Loucy (cell line): ENCODE data around the gene PCED1B.

Source experiments
- H2AFZ ChIP-seq: fragments of 200-600 bp; sonication (generic); 2 replicates; pipeline ENCODE4 v1.6.0; 2016; ENCODE audit warnings: antibody characterized with exemption, mild to moderate bottlenecking, low read length, moderate library complexity
- H3F3A ChIP-seq: fragments of 200-600 bp; 2 replicates; pipeline ENCODE4 v1.6.0; 2016; ENCODE audit warnings: antibody characterized with exemption, low read depth, mild to moderate bottlenecking
- H3K27me3 ChIP-seq: fragments of 200-600 bp; sonication (generic); 2 replicates; pipeline ENCODE4 v1.6.1; 2014; ENCODE audit warnings: low read length, mild to moderate bottlenecking; ENCODE audit not compliant: insufficient read depth, poor library complexity, severe bottlenecking
- H3K36me3 ChIP-seq: fragments of 200-600 bp; sonication (generic); 2 replicates; pipeline ENCODE4 v1.6.1; 2016; ENCODE audit warnings: low read length; ENCODE audit not compliant: insufficient read depth
- H3K4me1 ChIP-seq: fragments of 200-600 bp; sonication (generic); 2 replicates; pipeline ENCODE4 v1.5.1; 2014; ENCODE audit warnings: low read length, mild to moderate bottlenecking; ENCODE audit not compliant: insufficient read depth, poor library complexity, severe bottlenecking
- H3K4me2 ChIP-seq: fragments of 200-600 bp; sonication (generic); 2 replicates; pipeline ENCODE4 v1.6.0; 2014; ENCODE audit warnings: antibody characterized with exemption, low read length, low read depth, mild to moderate bottlenecking; ENCODE audit not compliant: poor library complexity, severe bottlenecking
- H3K4me3 ChIP-seq: fragments of 200-600 bp; sonication (generic); 2 replicates; pipeline ENCODE4 v1.5.1; 2014; ENCODE audit warnings: low read length, mild to moderate bottlenecking, mixed read lengths; ENCODE audit not compliant: poor library complexity, severe bottlenecking
- H3K79me2 ChIP-seq: fragments of 200-600 bp; sonication (generic); 2 replicates; pipeline ENCODE4 v1.6.1; 2014; ENCODE audit warnings: low read length; ENCODE audit not compliant: insufficient read depth
- H3K9ac ChIP-seq: fragments of 200-600 bp; sonication (generic); 2 replicates; pipeline ENCODE4 v1.6.0; 2014; ENCODE audit warnings: mild to moderate bottlenecking, low read depth, low read length, moderate library complexity; ENCODE audit not compliant: poor library complexity, severe bottlenecking
- H3K9me2 ChIP-seq: fragments of 200-600 bp; sonication (generic); replicated peaks from 2 replicates; pipeline ENCODE4 v1.6.1; 2016; ENCODE audit warnings: low read depth, low read length, mixed read lengths
- H3K9me3 ChIP-seq: fragments of 200-600 bp; sonication (generic); 2 replicates; pipeline ENCODE4 v1.6.1; 2014; ENCODE audit warnings: mild to moderate bottlenecking, antibody characterized with exemption, low read length, low read depth; ENCODE audit not compliant: insufficient read depth
- H4K20me1 ChIP-seq: fragments of 200-600 bp; sonication (generic); 2 replicates; pipeline ENCODE4 v1.6.0; 2014; ENCODE audit warnings: antibody characterized with exemption, low read length, mild to moderate bottlenecking; ENCODE audit not compliant: insufficient read depth, poor library complexity, severe bottlenecking
- CTCF ChIP-seq: fragments of 200-600 bp; sonication (generic); conservative IDR thresholded peaks from 2 replicates; pipeline ENCODE4 v1.5.1; 2014; ENCODE audit warnings: mild to moderate bottlenecking, antibody characterized with exemption, low read length
- EZH2phosphoT487 ChIP-seq: fragments of 200-600 bp; IDR thresholded peaks from 2 replicates; pipeline ENCODE4 v1.6.1; 2018; ENCODE audit warnings: antibody characterized with exemption, mild to moderate bottlenecking, moderate library complexity, borderline replicate concordance

PCED1B gene

GRCh38 chr12:47186246-47186645 lies 106.8 kb downstream of the PCED1B start:
- no peak overlapping the region for H3K9ac ChIP-seq
- TF ChIP-seq CTCF (no peak), EZH2phosphoT487 (no peak)
- no peaks in the 10 kb centered on the region for H4K20me1 ChIP-seq
- no peaks in the 10 kb centered on the region for H3F3A ChIP-seq
- H3K36me3 ChIP-seq, result no peaks in the 10 kb centered on the region
- no peak overlapping the region for H3K4me3 ChIP-seq
- no peaks in the 10 kb centered on the region for H3K9me2 ChIP-seq
- H2AFZ ChIP-seq, result no peak overlapping the region
- peaks cover 28% of the 10 kb centered on the region for H3K4me1 ChIP-seq
- H3K79me2 ChIP-seq, result no peaks in the 10 kb centered on the region
- no peaks in the 10 kb centered on the region for H3K9me3 ChIP-seq
- no peak overlapping the region for H3K4me2 ChIP-seq
- H3K27me3 ChIP-seq, result no peaks in the 10 kb centered on the region

- Histone ChIP-seq H3K4me2 (no peak overlapping the region), H3F3A (no peaks in the 10 kb centered on the region), H3K27me3 (no peaks in the 10 kb centered on the region), H4K20me1 (no peaks in the 10 kb centered on the region), H3K4me1 (peaks cover 53% of the 10 kb centered on the region), H3K9ac (no peak overlapping the region), H2AFZ (peak overlapping the region; percentile 31; the same call in 1 of the 2 replicates), H3K36me3 (no peaks in the 10 kb centered on the region), H3K9me2 (no peaks in the 10 kb centered on the region), H3K9me3 (no peaks in the 10 kb centered on the region), H3K79me2 (no peaks in the 10 kb centered on the region), H3K4me3 (no peak overlapping the region)
- no peak for TF ChIP-seq CTCF
- no peak for TF ChIP-seq EZH2phosphoT487
Measured at GRCh38 chr12:47188576-47189441, 109.4 kb downstream of the PCED1B start.

- no peak for TF ChIP-seq CTCF
- no peak for TF ChIP-seq EZH2phosphoT487
- no peak overlapping the region for H3K4me2 ChIP-seq
- H2AFZ ChIP-seq, result peak overlapping the region; percentile 16; the same call in 1 of the 2 replicates
- no peaks in the 10 kb centered on the region for H3F3A ChIP-seq
- no peak overlapping the region for H3K9ac ChIP-seq
- H3K9me3 ChIP-seq, result no peaks in the 10 kb centered on the region
- H3K9me2 ChIP-seq, result no peaks in the 10 kb centered on the region
- no peaks in the 10 kb centered on the region for H3K27me3 ChIP-seq
- H3K36me3 ChIP-seq, result no peaks in the 10 kb centered on the region
- no peaks in the 10 kb centered on the region for H4K20me1 ChIP-seq
- no peak overlapping the region for H3K4me3 ChIP-seq
- peaks cover 62% of the 10 kb centered on the region for H3K4me1 ChIP-seq
- H3K79me2 ChIP-seq, result no peaks in the 10 kb centered on the region
Measured at GRCh38 chr12:47189728-47190127, 110.3 kb downstream of the PCED1B start.
